GM19328 (cell line): Measurements from ENCODE around the gene LBH.
"Not testable (repeated sequence)": the region's sequence is repeated elsewhere in the genome, so short reads cannot be mapped to it uniquely, and the experiment has no call there.

Experiments used
- ATAC-seq: cut with Tn5 transposase; IDR thresholded peaks from one replicate; pipeline ENCODE4 v1.9.1; 2021; ENCODE audit warnings: mild to moderate bottlenecking, moderate library complexity; ENCODE audit not compliant: unreplicated experiment

The LBH gene

DNA sequence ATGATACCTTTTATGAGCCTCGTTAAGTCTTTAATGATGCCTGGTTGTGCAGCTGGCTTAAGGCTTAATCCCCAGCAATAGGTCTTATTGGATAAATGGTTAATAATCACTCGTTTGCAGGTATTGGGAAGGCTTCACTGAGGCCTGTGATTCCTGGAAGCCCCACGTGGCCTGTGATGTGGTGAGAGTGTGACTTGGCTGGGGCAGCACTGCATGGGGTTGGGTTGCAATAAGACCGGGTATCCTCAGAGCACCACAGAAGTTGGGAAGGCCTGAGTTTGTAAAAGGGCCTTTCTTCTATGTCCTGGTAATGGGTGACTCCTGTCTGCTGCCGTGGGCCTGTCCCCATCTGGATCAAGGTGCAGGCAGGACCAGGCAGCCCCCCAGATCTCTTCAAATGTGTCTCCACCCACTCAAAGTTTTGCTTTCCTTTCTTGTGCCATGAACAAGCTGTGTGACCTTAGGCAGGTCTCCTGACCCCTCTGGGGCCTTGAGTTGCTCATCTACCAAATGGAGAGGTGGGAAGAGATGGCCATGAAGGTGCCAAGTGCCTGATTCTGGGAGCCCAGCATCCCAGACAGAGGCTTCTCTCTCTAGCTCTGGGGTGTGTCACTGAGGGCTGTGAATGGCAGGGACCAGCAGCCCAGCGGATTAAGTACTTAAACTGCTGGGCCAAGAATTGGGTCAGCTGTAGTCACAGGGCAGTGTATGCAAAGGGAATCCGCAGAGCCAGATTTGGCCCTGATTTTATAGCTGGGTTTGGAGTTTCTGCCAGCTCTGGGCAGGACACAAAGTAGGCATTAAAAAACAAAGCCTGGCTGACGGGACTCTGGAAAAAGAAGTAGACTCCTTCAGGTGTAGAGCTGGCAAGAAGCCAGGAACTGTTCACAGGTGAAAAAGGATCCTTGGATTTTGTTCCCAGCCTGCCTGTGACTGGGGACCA lies 24.4 kb downstream of the LBH start:
- ATAC-seq, result no peak

DNA sequence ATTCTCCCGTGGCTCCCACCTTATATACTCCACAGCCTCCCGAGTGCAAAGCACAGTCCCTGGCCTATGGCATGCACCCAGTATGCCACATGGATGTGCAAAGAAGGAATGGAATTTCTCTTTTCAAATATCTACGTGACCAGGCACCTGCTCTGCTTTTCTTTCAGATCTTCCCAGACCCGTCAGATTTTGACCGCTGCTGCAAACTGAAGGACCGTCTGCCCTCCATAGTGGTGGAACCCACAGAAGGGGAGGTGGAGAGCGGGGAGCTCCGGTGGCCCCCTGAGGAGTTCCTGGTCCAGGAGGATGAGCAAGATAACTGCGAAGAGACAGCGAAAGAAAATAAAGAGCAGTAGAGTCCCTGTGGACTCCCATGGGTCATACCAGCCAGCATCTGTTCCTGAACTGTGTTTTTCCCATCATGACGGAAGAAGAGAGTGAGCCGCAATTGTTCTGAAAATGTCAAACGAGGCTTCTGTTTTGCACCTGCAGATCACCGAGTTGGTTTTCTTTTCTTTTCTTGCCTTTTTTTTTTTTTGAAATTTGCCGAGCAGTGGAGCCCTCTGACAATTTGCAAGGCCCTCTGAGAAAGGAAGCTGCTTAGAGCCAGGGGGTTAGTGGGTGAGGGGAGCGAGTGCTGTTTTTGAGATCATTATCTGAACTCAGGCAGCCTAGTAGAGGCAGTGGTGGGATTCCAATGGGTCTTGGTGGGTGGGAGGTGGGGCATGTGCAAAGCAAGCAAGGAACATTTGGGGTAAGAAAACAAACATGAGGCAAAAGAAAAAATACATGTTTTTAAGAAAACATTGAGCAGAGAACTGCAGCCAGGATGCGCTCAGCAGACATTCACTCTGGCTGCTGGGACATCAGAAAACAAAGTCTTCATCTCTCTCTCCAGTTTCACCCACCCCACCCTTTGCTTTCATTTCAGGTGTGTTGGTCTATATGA lies 26.2 kb downstream of the LBH start:
- no peak for ATAC-seq

DNA sequence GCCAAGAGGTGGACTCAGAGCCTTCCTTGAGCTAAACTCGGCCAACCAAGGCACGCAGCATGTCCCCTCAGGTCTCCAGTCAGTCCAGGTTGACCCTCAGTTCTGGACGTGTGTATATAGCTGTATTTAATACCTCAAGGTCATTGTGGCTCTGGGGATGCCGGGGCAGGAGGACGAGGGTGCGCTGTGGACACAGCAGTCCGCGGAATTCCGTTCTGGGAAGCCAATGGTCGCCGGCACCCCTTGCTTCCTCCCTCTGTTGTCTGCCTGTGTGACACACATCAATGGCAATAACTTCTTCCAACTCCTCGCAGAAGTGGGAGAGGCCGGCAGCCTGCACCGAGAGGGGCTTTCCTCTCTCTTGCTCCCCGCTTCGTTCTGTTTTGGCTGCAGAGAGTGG lies 27.7 kb downstream of the LBH start:
- ATAC-seq, result no peak

DNA sequence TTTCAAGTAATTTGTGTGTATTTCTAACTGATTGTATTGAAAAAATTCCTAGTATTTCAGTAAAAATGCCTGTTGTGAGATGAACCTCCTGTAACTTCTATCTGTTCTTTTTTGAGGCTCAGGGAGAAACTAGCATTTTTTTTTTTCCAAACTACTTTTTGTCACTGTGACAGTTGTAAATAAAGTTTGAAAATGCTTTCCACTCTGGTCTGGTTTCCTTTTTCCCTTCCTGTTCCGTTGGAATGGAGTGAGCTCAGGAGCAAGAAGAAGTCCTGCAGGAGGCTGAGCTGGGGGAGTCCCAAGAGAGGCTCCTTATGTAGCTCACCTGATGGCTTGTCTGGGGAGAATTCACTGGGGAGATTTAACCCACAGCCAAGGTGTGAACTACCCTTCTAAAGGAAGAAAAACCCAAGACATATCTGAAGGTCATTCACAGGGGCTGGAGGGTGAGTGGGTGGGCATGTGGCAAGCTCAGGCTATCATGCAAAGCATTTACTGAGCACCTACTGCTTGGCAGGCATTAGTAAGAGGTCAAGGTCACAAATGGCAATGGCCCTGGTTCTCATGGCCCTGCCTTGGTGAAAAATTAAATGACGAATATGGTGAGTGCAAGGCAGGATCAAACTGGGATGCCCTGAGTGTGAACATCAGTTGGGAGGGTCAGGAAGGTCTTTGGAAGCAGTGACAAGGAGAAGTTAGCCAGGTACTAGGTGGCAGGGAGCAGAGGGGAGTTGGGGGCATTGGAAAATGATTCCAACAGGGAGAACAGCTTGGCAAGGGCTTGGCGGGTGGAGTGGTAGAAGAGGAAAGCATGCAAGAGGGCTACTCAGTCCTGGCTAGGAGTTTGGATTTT lies 28.7 kb downstream of the LBH start:
- no peak for ATAC-seq

DNA sequence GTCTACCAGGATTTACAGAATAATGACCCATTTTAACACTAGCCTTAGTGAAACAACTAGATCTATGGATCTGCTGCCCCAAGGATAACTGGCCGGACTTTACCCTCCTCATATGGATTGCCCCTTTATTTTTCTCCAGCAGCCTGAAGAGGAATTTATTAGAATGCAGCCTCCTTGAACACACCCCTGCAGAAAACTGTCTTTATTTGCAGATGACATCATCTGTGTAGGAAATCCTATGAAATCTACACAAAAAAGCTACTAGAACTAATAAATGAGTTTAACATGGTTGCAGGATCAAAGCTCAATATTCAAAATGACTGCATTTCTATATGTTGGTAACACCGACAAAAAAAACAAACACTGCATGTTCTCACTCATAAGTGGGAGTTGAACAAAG lies 29.6 kb downstream of the LBH start:
- no peak for ATAC-seq

- no peak for ATAC-seq
Measured at GRCh38 chr2:30261695-30262211, 30.4 kb downstream of the LBH start.

- ATAC-seq, result no peak
Measured at GRCh38 chr2:30262716-30263309, 31.5 kb downstream of the LBH start.

GRCh38 chr2:30264274-30264673 lies 32.9 kb downstream of the LBH start:
- no peak for ATAC-seq

DNA sequence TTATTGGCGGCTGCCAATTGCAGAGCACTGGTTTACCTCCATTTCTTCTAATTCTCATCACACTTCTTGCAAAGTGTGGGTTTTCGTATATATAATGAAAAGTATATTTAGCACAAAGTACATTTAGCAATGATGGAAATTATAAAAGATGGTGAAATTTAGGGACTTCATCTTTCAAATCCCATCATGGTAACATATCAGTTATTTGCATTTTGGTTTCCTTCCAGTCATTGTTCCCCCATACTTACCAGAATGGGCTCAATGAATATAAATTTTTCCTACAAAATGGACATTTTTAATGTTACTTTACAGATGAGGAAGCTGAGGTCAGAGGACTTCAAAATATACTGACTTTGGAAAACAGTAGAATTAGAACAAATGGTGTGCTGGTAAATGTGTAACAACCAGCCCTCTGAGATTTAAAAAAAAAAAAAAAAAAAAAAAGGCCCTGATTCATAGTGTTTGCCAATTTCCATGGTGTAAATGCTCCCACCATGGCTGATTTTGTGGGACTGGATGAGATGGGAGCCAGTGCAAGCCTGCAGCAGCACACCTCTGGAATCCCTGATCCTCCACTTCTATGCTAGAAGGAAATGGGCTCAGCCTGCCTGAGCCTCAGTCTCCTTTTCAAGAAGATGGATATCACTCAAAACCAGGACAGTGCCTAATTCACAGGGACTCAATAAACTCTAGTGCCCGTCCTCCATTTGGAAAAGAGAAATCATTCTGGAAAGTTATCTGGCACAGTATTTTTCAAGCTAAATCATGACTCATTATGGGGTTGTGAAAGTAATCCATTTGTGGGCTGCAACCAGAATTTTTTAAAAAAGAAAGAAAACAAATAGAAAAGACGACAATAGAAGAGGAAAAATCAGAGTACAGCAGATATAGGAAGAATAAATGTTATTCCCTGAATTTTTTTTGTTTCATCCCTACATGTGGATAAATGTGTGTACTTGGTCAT lies 34.0 kb downstream of the LBH start:
- ATAC-seq, result no peak

DNA sequence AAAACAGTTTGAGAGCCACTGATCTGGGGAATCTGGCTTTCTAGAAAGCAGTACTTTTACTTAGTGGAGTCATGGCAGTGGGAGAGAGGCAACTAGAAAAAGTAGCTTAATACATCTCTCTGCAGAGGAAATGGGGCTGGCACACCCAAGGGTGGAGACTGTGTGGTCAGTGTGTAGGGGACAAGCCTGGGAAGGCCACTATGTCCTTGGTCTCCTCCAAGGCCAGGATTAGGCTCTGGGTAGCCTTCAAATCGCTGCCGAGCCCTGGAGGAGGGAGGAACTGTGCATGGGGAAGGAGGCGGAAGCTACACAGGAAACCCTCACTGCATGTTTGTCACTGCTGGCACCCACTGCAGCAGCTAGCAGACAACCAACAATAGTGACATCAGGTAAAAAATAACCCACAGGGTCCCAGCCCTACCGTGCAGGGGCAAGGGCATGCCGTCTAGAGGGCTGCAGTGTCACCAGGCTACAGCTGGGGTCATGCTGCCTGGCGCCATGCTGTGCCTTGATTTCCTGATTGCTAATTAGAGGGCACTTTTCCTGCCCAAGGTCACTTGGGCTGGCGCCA lies 34.8 kb downstream of the LBH start:
- ATAC-seq, result no peak

- no peak for ATAC-seq
Measured at GRCh38 chr2:30266705-30267104, 35.4 kb downstream of the LBH start.

DNA sequence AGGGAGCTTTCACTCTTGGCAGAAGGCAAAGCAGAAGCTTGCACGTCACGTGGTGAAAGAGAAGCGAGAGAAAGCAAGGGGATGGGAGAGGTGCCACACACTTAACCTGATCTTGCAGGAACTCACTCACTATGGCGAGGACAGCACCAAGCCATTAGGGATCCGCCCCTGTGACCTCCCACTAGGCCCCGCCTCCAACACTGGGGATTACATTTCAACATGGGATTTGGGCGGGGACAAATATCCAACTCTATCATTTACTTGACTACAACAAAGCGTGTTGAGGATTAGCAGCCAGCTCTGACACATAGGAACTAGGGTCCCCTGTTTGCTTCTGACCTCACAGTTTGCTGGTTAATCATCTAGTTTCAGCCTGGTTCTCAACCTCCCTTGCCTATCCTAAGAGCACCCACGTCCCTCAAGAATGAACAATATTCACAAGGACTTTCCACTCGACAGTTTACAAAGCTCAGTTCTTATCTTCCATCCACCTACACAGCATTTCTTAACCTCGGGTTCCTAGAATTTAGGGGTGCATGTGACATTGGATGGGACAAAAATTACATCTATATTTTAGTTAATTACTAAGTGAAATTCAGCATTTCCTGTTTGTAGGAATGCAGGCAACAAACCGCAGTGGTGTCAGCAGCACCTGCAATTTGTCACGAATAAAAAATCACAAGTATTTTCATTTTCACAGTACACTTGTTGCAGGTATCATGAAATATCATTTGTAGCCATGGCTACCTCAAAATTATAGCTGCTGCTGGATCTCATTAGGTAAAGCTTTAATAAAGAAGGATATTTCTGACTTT lies 36.0 kb downstream of the LBH start:
- no peak for ATAC-seq

GRCh38 chr2:30268296-30268871 lies 37.0 kb downstream of the LBH start:
- no peak for ATAC-seq

- ATAC-seq, result not testable (repeated sequence)
Measured at GRCh38 chr2:30269114-30269770, 37.9 kb downstream of the LBH start.

DNA sequence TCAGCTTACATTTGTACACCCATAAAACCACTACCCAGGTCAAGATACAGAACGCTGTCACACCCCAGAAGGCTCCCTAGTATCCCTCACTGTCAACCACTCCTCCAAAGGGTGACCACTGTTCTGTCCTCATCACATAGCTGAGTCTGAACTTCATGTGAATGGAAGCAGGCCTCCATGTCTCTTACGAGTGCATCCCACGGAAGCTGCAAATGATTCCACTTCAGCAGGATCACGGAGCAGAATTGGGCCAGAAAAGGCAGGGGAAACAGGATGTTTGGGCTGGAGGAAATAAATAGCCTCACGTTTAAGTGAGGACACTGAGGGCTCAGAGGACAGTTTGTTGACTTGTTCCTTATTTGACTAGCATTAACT lies 38.4 kb downstream of the LBH start:
- no peak for ATAC-seq

GRCh38 chr2:30270166-30270565 lies 38.8 kb downstream of the LBH start:
- no peak for ATAC-seq

DNA sequence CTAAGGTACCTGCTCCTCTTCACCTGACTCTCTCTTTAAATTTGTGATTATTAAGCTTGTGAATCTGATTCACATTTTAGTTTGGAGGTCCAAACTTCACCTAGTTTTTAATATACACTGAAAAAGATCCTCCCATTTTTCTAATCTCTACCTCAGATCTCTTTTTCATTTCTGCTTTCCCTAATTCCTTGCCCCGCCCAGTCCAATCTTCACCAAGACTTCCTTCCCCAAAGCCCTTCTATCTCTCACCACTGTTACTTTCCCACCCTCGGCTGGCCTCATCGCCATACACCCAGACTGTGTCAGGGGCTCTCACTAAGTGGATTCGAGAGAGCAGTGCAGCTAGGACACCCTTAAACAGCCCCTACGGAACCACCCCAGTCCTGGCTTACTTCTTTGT lies 40.0 kb downstream of the LBH start:
- no peak for ATAC-seq
